GM12874 (cell line): ENCODE results near the gene CCDC85C.

Experiments used
- TF ChIP-seq, protein P1 (sequence below): IDR thresholded peaks from 2 replicates; pipeline ENCODE4 v1.5.1; 2011; ENCODE audit warnings: low read depth, mild to moderate bottlenecking, control low read depth, low read length, moderate library complexity; ENCODE audit not compliant: insufficient read depth

Gene CCDC85C

DNA sequence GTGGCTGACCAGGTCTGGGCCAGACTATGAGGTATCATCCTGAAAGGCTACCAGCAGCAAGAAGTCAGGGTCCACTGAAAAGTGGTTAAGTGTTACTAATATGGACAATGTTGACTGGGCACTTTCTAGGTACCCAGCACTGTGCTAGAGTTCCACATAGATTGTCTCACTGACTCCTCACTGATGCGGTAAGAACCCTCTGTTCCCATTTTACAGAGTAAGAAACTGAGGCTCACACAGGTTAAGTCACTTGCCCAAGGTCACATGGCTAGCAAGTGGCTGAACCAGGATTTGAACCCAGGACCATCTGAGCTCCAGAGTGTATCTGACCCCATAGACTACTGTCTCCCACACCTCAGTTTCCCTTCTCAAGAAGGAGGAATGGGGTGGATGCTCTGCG is 4.6 kb upstream of the CCDC85C start:
- TF ChIP-seq, protein P1, sequence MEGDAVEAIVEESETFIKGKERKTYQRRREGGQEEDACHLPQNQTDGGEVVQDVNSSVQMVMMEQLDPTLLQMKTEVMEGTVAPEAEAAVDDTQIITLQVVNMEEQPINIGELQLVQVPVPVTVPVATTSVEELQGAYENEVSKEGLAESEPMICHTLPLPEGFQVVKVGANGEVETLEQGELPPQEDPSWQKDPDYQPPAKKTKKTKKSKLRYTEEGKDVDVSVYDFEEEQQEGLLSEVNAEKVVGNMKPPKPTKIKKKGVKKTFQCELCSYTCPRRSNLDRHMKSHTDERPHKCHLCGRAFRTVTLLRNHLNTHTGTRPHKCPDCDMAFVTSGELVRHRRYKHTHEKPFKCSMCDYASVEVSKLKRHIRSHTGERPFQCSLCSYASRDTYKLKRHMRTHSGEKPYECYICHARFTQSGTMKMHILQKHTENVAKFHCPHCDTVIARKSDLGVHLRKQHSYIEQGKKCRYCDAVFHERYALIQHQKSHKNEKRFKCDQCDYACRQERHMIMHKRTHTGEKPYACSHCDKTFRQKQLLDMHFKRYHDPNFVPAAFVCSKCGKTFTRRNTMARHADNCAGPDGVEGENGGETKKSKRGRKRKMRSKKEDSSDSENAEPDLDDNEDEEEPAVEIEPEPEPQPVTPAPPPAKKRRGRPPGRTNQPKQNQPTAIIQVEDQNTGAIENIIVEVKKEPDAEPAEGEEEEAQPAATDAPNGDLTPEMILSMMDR = no peak

DNA sequence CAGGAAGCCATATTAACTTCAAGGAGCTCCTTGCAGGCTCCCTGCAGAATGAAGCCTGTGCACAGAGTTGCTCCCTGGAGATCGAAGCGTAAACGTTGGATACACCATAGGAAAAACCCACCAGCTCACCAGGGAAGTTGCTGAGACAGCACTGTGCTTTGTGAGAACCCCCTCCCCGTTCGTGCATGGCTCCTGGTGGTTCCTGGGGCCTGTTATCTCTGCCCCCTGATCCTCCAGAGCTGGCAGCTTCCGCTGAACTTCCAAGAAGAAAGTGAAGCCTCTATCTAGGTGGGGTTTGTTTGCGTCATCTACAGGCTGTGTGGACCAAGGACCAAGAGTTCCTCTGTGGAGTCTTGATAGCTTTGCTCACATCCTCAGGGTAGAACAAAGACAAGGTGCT is 2.4 kb upstream of the CCDC85C start:
- TF ChIP-seq, protein P1 = no peak

DNA sequence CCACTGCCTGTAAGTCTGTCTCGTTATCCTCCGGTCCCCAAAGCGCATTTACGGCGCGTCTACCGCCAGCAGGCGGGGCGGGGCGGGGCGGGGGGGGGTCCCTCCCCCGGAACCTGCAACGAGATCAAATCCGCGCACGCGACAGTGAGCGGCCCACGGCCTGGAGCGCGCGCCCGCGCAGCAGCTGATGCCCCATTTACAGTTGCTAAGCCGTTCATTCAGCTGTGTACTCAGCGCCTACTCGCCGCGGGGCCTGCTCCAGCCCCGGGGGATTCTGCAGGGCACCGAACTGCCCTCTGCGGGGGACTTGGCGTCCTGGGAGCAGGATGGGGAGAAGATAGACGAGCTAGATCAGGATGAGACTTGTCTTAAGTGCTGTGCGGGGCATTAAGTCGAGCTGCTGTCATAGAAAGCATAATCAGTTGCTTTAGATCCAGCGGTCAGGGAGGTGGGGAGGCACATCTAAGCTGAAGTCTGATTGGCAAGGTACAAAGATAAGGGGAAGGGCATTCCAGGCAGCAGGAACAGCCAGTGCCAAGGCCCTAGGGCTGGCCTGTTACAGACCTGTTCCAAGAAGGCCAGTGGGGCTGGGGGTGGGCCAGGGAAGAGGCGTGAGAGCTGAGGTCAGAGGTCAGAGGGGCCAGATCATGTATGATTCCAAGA is 1.4 kb upstream of the CCDC85C start:
- TF ChIP-seq, protein P1 = no peak

GRCh38 chr14:99604766-99605298 is 825 bp upstream of the CCDC85C start:
- TF ChIP-seq, protein P1 = no peak

DNA sequence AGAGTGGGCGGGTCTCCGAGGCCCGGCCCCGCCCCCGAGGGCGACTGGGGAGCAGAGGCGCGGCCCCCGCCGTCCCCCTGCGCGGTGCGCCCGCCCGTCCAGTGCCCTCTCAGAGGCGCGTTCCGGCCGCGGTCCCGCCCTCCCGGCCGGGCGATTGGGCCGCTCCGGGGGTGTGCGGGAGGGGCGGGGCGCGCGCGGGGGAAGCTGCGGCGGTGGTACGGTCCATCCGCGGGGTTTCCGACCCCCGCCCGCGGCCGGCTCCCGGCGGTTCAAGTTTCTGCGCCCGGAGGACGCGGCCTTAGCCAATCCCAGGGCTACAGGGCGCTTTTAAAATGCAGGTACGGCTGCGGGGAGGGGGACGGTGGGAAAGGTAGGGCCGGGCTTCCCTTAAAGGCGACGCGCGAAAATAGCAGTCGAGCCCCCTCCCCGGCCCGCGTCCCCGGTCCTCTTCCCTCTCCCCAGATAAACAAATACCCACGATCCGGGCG is 315 bp upstream of the CCDC85C start:
- TF ChIP-seq, protein P1 = no peak

DNA sequence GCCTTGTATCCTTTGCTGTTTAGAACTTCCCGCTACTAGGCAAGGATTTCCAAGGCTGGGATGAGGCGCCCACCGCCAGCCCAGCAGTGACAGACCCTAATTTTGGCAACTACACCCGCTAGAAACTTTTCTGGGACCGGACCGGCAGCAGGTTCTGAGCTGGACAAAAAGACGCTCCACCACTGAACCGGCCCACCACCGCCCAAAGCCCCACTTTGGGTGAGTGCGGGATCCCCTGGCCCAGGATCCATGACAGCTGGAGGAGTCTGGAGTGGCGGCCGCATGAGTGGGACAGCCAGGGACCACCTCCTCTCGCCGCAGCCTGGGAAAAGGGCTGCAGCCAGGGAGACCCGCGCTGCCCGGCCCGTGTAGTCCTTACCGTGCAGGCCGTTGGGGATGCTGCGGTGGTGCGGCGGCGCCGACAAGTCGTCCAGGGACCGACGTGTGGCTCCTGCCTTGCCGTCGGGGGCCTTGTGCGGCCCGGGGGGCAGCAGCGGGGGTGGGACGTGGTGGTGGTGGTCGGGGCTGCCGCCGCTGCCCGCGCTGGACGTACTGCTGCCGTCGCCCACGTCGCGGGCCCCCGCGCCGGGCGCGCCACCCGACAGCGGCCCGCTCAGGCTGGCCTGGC is 1.1 kb downstream of the CCDC85C start:
- TF ChIP-seq, protein P1 = no peak

DNA sequence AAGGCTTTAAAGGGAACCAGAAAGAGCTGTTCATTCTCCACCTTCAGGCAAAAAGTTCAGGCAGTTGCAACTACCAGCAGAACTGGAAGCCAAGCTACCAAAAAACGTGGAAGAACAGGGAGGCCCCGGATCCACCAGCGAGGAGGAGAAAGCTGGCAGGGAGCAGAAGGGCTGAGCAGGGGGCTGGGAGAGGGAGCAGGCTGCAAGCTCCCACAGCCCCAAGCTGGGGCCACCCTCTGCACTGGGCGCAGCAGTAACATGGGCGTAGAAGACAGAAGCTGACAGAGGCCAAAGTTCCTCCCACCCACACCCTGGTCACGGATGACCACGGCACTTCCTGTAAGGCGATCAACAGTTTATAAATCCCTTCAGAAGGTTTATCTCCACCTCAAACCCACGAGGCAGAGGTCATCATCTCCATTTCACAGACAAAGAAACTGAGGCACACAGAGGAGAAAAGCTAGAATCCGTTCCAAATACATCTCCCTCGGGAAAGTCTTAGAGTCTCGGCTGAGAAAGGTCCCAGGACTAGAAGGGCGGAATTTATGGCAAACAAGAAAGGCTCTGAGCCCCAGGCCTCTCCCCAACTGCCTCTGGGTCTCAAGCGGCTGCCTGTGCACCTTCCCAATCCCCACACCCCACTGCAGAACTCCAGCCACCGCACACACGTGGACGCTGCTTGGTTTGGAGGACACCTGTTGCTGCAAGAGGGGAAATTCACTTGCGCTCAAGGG is 1.8 kb downstream of the CCDC85C start:
- TF ChIP-seq, protein P1 = no peak
